ENCODE results near the gene PANX2.

DNA sequence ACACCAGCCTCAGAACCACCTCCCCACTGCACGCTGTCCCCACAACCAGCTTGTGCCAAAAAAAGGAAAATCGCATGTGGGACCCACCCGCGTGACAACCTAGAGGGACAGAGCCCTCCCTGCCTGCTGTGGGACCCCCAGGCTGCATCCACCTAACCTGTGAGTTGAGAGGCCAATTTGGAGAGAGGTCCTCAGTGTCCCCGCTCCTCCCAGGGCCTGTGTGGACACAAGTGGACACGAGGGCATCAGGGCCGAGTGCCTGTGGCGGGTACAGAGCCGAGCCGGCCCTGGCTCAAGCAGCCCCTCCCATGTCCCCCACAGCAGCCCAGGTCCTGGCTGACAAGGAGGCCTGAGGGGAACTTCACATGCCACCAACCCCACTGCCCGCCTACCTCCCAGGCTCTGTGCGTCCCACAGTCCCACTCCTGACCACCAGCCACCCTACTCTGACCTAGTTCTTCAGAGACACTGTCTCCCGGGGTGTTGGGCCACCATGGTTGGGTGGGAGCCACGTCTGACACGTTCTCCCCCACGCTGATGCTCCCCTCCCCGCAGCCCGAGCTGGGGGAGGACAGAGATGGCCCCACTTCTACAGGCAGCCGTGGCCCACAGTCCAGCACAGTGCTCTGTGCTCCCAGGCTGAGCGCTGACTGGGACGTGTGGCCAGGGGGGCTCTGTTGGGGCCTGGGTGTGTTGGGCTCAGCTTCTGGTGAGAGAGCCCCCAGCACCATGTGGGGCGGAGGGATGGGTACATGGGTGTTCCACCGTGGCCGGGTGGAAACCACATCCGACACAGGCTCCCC is 49.5 kb downstream of the PANX2 start:
- no peak for TF ChIP-seq CTCF (IDR thresholded peaks at IDR 0.05; ENCODE audit: low read length)
- TF ChIP-seq EZH2 (optimal IDR thresholded peaks at IDR 0.05; ENCODE audit: low read depth, low read length), result no peak

Data from MM.1S (cell line).